HG03196 (cell line): ENCODE results near the gene SZRD1.

ENCODE experiments used
- ATAC-seq: cut with Tn5 transposase; IDR thresholded peaks from one replicate; pipeline ENCODE4 v1.9.1; 2021; ENCODE audit not compliant: unreplicated experiment

The SZRD1 gene

DNA sequence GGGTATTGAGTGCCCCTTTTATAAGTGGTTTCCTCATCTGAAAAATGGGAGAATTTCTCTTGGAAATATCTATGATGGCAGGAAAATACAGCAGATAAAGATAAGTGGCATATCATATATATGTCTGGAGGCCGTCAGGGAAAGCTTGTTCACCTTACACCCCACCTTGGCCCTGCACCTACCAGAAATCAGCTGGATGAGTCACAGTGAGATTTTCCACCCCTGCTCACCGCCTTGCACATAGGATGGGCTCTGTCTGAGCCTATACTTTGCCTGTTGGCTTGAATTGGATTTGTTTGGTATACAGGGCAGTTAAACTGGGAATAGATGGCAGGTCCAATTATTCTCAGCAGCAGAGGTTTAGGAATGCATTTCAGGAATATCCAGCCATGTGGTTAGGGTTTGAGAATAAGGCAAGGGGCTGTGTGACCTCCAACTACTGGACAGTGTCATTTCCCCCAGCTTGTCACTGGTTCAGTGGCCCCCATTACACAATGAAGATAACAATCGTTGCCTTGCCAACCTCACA is 70.0 kb downstream of the SZRD1 start, which contains the start of gene SPATA21:
Gene SPATA21 (minus strand): TSS at position 479 of the 529 bp plus-strand sequence. CDS start 6,053 bp downstream, outside the sequence.
- no peak for ATAC-seq

DNA sequence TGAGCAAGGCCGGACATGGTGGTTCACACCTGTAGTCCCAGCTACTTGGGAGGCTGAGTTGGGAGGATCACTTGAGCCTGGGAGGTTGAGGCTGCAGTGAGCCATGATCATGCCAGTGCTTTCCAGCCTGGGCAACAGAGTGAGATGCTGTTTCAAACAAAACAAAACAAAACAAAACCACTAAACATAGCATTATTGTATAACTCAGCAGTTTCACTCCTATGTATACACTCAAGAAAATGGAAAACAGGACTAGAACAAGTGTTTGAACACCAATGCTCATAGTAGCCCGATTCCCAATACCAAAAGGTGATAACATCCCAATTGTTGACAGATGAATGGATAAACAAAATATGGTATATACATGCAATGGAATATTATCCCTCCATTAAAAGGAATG is 71.5 kb downstream of the SZRD1 start:
- ATAC-seq = no peak

DNA sequence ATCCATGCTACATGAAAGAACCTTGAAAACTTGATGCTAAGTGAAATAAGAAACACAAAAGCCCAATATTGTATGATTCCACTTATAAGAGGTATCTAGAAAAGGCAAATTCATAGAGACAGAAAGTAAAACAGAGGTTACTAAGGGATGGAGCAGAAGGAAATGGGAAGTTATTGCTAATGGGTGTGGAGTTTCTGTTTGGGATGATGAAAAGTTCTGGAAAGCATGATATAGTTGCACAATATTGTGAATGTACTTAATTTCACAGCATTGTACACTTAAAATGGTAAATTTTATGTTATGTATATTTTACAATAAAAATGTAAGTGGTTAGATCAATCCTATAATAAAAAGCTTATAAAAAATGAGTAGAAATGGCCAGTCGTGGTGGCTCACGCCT is 71.9 kb downstream of the SZRD1 start:
- ATAC-seq = no peak

DNA sequence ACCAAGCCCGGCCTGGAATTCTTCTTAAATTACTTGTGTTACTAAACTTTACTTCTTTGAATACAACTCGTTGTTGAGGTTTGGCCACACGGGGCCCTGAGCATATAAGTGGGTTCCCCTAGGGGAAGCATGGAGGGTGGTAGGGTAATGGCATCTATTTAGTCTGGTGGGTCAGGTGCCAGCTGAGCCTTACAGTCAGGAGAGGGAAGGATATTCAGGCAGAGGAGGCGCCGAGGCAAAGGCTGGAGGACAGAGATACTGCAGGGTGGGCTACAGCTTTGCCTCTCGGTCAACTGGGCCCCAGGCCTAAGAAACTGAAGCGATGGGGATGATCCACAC is 73.1 kb downstream of the SZRD1 start:
- no peak for ATAC-seq

DNA sequence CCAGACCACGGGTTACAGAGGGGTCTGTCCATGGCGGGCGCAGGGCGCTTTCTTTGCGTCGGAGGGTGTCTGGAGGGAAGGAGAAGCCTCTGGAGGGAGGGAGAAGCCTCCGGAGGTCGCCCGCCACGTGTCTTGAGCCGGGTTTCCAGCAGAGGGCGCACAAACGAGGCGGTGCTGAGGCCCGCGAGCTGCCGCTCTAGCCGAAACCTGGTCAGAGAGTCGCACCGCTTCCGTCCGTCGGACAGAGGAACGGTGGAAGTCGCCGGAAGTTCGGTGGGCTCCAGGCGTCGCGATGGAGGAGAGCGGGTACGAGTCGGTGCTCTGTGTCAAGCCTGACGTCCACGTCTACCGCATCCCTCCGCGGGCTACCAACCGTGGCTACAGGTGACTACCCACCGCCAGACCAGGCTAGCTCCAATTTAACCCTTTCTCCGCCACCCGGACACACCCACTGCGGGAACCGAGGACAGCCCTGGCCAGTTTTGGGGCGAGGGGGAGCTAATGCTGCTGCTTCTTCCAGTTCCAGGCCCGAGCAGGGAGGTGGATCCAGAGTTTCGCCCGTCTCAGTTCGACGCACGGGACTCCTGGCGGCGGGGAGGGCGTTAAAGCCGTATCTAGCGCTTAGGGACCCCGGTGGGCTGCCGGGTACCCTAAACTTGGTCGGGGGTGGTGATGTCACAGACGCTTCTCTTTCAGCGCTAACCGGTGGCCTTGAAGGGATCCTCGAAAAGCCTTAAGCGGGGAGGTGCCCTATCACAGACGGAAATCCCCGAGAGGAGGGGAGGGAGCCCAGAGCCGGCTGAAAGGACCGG is 73.6 kb downstream of the SZRD1 start, which contains the start of gene NECAP2:
Gene NECAP2 (plus strand): TSS at position 255 of the 812 bp plus-strand sequence. CDS start 38 bp downstream, at position 293.
- peak; percentile 94 for ATAC-seq

DNA sequence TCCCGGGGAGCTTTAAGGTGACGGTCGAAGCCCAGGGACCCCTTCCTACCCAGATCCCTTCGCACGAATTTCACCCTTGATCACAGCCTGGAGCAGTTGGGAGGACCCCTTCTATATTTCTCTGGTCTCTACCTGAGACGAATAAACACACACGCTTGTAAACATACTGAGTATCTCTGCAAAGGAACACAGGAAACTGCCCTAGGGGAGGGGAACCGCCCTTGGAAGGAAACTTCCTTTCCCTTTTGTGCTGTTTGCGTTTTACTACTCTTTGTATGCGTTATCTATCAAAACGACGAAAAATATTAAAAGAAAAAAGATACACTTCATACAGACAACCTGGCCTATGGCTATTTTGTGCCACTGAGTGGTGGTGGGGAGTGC is 74.2 kb downstream of the SZRD1 start:
- no peak for ATAC-seq

DNA sequence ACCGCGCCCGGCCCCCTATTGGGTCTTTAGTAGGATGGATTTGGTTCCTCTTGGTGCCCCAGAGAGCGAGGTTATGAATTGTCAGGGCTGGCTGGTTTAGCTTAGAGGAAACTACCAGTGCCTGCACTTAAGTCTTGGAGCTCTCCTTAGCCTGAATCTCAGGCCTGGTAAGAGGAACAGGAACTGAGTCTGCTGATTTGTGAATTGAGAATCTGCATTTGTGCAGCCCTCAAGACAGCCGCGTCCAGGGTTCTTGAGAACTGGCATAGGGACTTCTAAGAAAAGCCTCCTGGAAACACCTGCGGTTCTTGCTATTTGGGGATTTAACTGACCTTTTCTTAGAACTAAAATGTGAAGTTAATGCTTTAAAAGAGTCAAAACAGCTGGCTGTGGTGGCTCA is 75.2 kb downstream of the SZRD1 start:
- ATAC-seq = no peak

DNA sequence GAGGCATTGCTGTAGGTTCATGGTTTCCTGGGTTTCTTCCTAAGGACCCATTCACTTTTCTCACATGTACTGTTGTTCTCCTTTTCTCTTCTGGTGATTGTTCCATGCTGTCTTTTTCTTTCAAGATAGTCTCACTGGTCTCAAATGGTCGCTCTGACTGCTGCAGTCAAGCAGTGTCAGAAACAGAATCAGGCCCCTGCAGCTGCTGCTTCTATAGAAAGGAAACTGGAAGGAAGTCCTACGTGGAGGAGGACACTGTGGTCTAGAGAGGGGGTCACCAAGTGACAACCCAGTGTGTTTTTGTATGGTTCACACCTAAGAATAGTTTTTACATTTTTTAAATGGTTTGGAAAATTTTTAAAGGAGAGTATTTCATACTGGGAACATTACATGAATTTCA is 75.9 kb downstream of the SZRD1 start:
- no peak for ATAC-seq

DNA sequence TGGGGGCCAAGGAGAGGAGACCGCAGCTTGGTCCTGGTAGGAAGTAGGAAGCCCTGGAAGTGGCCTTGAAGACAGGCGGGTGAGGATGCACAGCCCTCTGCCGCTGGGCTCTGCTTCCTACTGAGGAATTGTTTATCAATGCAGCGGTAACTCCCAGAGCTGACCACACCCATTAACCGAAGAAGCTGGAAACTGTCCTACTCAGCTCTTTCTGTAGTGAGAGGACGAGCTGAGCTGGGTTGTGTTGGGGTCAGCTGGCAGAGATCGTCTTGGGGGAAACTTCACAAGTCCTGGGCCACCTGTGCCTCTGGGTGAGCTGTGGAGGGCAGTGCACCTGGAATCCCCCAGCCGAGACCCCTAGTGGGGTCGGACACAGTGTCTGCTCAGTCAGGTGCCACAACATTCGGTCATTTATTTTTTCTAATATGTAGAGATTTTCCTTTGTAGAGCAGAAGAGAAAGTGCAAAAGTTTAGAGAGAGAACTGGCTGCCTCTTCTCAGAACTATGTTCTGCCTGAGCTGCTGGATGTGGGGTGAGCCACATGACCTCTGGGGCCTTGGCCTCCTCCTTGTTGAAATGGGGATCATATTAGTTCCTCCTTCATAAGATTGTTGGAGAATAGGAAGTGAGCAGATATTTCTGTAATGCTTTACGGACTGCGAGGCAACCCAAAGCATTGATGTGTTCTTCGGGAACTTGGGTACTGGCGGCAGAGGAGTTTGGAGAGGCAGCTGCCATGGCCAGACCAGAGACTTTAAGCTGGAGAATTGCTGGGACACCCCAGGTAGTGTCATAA is 77.1 kb downstream of the SZRD1 start:
- no peak for ATAC-seq

DNA sequence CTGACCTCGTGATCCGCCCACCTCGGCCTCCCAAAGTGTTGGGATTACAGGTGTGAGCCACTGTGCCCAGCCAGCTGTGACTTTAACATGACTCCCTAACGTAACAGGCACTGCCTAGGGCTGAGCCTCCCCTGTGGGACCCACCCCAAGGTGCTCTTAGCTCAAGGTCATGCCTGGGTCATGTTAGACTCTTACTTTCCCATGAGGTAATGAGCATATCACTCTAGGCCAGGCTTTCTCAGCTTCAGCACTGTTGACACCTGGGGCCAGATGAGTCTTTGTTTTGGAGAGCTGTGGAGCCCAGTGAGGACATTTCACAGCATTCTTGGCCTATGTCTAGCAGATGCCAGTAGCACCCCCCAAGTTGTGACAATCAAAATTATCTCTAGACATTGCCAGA is 78.0 kb downstream of the SZRD1 start:
- ATAC-seq = no peak

DNA sequence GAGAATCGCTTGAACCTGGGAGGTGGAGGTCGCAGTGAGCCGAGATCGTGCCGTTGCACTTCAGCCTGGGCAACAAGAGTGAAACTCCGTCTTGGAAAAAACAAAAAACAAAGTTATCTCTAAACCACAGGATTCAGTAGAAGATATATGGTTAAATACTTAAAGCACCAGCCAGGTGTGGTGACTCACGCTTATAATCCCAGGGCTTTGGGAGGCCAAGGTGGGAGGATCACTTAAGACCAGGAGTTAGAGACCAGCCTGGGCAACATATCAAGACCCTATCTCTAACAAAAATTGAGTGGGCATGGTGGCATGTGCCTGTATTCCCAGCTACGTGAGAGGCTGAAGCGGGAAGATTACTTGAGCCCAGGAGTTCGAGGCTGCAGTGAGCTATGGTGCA is 79.1 kb downstream of the SZRD1 start:
- no peak for ATAC-seq

DNA sequence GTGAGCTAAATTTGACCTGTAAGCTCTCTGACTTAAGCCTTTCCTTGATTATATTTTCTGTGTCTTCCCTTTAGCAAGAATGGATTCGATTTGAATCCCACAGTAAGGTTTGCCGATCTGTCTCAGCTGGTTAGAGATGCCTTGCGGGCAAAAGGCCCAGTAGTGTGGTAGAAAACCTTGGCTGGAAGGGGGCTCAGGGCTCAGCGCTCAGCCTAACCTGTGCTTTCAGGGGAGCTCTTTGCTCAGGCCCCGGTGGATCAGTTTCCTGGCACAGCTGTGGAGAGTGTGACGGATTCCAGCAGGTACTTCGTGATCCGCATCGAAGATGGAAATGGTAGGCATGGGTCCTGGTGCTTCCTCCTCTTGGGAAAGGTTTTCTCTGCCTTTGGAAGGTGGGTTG is 80.6 kb downstream of the SZRD1 start:
- ATAC-seq = no peak
